WTC11 (cell line): ENCODE results near the gene ZNF710.

Source experiments
- ATF2 ChIP-seq: sonication (generic); formaldehyde crosslinking; IDR thresholded peaks from 2 replicates; pipeline ENCODE4 v1.8.1; 2022; ENCODE audit warnings: low read depth, missing genetic modification reagents, borderline replicate concordance
- CREM ChIP-seq: sonication (generic); formaldehyde crosslinking; IDR thresholded peaks from 2 replicates; pipeline ENCODE4 v1.8.1; 2022; ENCODE audit warnings: mild to moderate bottlenecking, missing genetic modification reagents, moderate library complexity
- CTCF ChIP-seq: fragments of 200-600 bp; IDR thresholded peaks from 2 replicates; pipeline ENCODE4 v1.8.0; 2022; ENCODE audit warnings: antibody characterized with exemption
- E2F1 ChIP-seq: sonication (generic); formaldehyde crosslinking; IDR thresholded peaks from 2 replicates; pipeline ENCODE4 v1.8.0; 2022; ENCODE audit warnings: mild to moderate bottlenecking, missing genetic modification reagents
- E2F4 ChIP-seq: sonication (generic); formaldehyde crosslinking; IDR thresholded peaks from 2 replicates; pipeline ENCODE4 v1.8.1; 2022; ENCODE audit warnings: low read depth, mild to moderate bottlenecking, moderate library complexity, missing genetic modification reagents, borderline replicate concordance
- FOXP4 ChIP-seq: sonication (generic); formaldehyde crosslinking; IDR thresholded peaks from 2 replicates; pipeline ENCODE4 v1.8.0; 2022; ENCODE audit warnings: mild to moderate bottlenecking, missing genetic modification reagents
- GABPB1 ChIP-seq: sonication (generic); formaldehyde crosslinking; IDR thresholded peaks from 2 replicates; pipeline ENCODE4 v1.8.1; 2023; ENCODE audit warnings: mild to moderate bottlenecking, missing genetic modification reagents
- MAX ChIP-seq: sonication (generic); formaldehyde crosslinking; IDR thresholded peaks from 2 replicates; pipeline ENCODE4 v1.8.0; 2022; ENCODE audit warnings: mild to moderate bottlenecking, missing genetic modification reagents
- MLX ChIP-seq: sonication (generic); formaldehyde crosslinking; IDR thresholded peaks from 2 replicates; pipeline ENCODE4 v1.8.1; 2023; ENCODE audit warnings: mild to moderate bottlenecking, missing genetic modification reagents, moderate library complexity
- NFE2L1 ChIP-seq: sonication (generic); formaldehyde crosslinking; IDR thresholded peaks from 2 replicates; pipeline ENCODE4 v1.8.1; 2023; ENCODE audit warnings: missing genetic modification reagents
- OVOL2 ChIP-seq: fragments of 250-450 bp; sonication (Bioruptor Pico); IDR thresholded peaks from 2 replicates; pipeline ENCODE4 v1.9.0; 2021; ENCODE audit warnings: mild to moderate bottlenecking, borderline replicate concordance
- SP1 ChIP-seq: sonication (generic); formaldehyde crosslinking; conservative IDR thresholded peaks from 2 replicates; pipeline ENCODE4 v1.8.1; 2022; ENCODE audit warnings: missing genetic modification reagents
- TEAD4 ChIP-seq: sonication (generic); formaldehyde crosslinking; IDR thresholded peaks from 2 replicates; pipeline ENCODE4 v1.8.0; 2022; ENCODE audit warnings: mild to moderate bottlenecking, missing genetic modification reagents
- ZNF121 ChIP-seq: sonication (generic); formaldehyde crosslinking; IDR thresholded peaks from 2 replicates; pipeline ENCODE4 v1.8.0; 2023; ENCODE audit warnings: missing genetic modification reagents

- TF ChIP-seq SP1 (CRISPR knock-in tag) (no peak), CTCF (no peak), MAX (CRISPR knock-in tag) (no peak), E2F4 (CRISPR knock-in tag) (no peak), CREM (CRISPR knock-in tag) (no peak), FOXP4 (CRISPR knock-in tag) (no peak), ZNF121 (no peak), OVOL2 (CRISPR knock-in tag) (no peak), MLX (no peak), GABPB1 (CRISPR knock-in tag) (no peak), TEAD4 (no peak), NFE2L1 (CRISPR knock-in tag) (no peak), E2F1 (CRISPR knock-in tag) (no peak), ATF2 (CRISPR knock-in tag) (no peak)
Observed at GRCh38 chr15:90047956-90048575, 46.9 kb downstream of the ZNF710 start.
